Mesenchymal stem cell (in vitro differentiated cells and primary cell): ENCODE results near the gene NIT2.

Experiments
- DNase-seq: peaks from one replicate; pipeline ENCODE4 v3.0.0-alpha.2; 2013
- H2AFZ ChIP-seq: one replicate; pipeline ENCODE4 v1.6.1; 2013; ENCODE audit warnings: low read depth, mild to moderate bottlenecking, control low read depth, inconsistent platforms, low read length, moderate library complexity
- H2AK5ac ChIP-seq: 2 replicates; pipeline ENCODE4 v1.6.1; 2013; ENCODE audit warnings: low read length, moderate library complexity, mild to moderate bottlenecking, inconsistent platforms; ENCODE audit not compliant: severe bottlenecking
- H2BK120ac ChIP-seq: one replicate; pipeline ENCODE4 v1.6.1; 2013; ENCODE audit warnings: low read depth, mild to moderate bottlenecking, inconsistent platforms, low read length, moderate library complexity
- H2BK12ac ChIP-seq, 2 experiments: one replicate each; pipeline ENCODE4 v1.6.1; 2013; ENCODE audit warnings: inconsistent platforms in 2 of 2, low read length in 2 of 2, mild to moderate bottlenecking in 2 of 2, moderate library complexity in 2 of 2, control low read depth in 1 of 2
- H2BK15ac ChIP-seq: one replicate; pipeline ENCODE4 v1.6.1; 2013; ENCODE audit warnings: mild to moderate bottlenecking, low read depth, inconsistent platforms; ENCODE audit not compliant: poor library complexity, severe bottlenecking
- H2BK5ac ChIP-seq: 2 replicates; pipeline ENCODE4 v1.6.1; 2013; ENCODE audit warnings: low read depth, mild to moderate bottlenecking, low read length, control low read depth, inconsistent platforms; ENCODE audit not compliant: poor library complexity, severe bottlenecking
- H3K14ac ChIP-seq, 2 experiments: one replicate each; pipeline ENCODE4 v1.6.1; 2013; ENCODE audit warnings: inconsistent platforms in 2 of 2, low read length in 2 of 2, control low read depth in 1 of 2, mild to moderate bottlenecking in 1 of 2, moderate library complexity in 1 of 2
- H3K18ac ChIP-seq, 2 experiments: one replicate each; pipeline ENCODE4 v1.6.1; 2013; ENCODE audit warnings: inconsistent platforms in 2 of 2, low read length in 2 of 2, control low read depth in 1 of 2, low read depth in 1 of 2, mild to moderate bottlenecking in 1 of 2
- H3K23ac ChIP-seq, 2 experiments: one replicate each; pipeline ENCODE4 v1.6.1; 2013; ENCODE audit warnings: inconsistent platforms in 2 of 2, low read length in 2 of 2, mild to moderate bottlenecking in 2 of 2, moderate library complexity in 2 of 2, control low read depth in 1 of 2
- H3K27ac ChIP-seq: 2 replicates; pipeline ENCODE4 v1.5.1; 2013; ENCODE audit warnings: mild to moderate bottlenecking, moderate library complexity, low read length, control low read depth, inconsistent platforms; ENCODE audit not compliant: poor library complexity, severe bottlenecking
- H3K27me3 ChIP-seq, 2 experiments: 2 replicates each; pipeline versions ENCODE4 v1.6.1 to v1.7.0; 2013; ENCODE audit warnings: low read length in 2 of 2, mild to moderate bottlenecking in 2 of 2, moderate library complexity in 2 of 2, control low read depth in 1 of 2, inconsistent platforms in 1 of 2; ENCODE audit not compliant: control insufficient read depth in 1 of 2, insufficient read depth in 1 of 2
- H3K36me3 ChIP-seq, 2 experiments: 2 replicates each; pipeline versions ENCODE4 v1.6.1 to v1.7.0; 2013; ENCODE audit warnings: low read length in 2 of 2, control low read depth in 1 of 2, inconsistent platforms in 1 of 2, low read depth in 1 of 2, mild to moderate bottlenecking in 1 of 2; ENCODE audit not compliant: insufficient read depth in 2 of 2, control insufficient read depth in 1 of 2
- H3K4ac ChIP-seq, 2 experiments: one replicate each; pipeline ENCODE4 v1.6.1; 2013; ENCODE audit warnings: inconsistent platforms in 2 of 2, low read length in 2 of 2, mild to moderate bottlenecking in 2 of 2, moderate library complexity in 2 of 2, control low read depth in 1 of 2, low read depth in 1 of 2
- H3K4me1 ChIP-seq: 2 replicates; pipeline ENCODE4 v1.6.1; 2013; ENCODE audit warnings: low read depth, low read length, control low read depth; ENCODE audit not compliant: control insufficient read depth, insufficient read depth
- H3K4me2 ChIP-seq: 2 replicates; pipeline ENCODE4 v1.6.1; 2013; ENCODE audit warnings: low read length, mild to moderate bottlenecking, inconsistent platforms; ENCODE audit not compliant: poor library complexity, severe bottlenecking
- H3K4me3 ChIP-seq, 2 experiments: 2 replicates each; pipeline versions ENCODE4 v1.5.1 to v1.7.0; 2013; ENCODE audit warnings: low read length in 2 of 2, mild to moderate bottlenecking in 2 of 2, control low read depth in 1 of 2, low read depth in 1 of 2; ENCODE audit not compliant: insufficient read depth in 1 of 2
- H3K79me1 ChIP-seq: replicated peaks from 2 replicates; pipeline ENCODE4 v1.6.1; 2013; ENCODE audit warnings: mild to moderate bottlenecking, control low read depth, low read length, inconsistent platforms; ENCODE audit not compliant: poor library complexity, severe bottlenecking
- H3K9ac ChIP-seq: 2 replicates; pipeline ENCODE4 v1.7.0; 2013; ENCODE audit warnings: mild to moderate bottlenecking, low read length, moderate library complexity
- H3K9me3 ChIP-seq: 2 replicates; pipeline ENCODE4 v1.7.0; 2013; ENCODE audit warnings: mild to moderate bottlenecking, low read length; ENCODE audit not compliant: control insufficient read depth
- H4K8ac ChIP-seq: one replicate; pipeline ENCODE4 v1.6.1; 2013; ENCODE audit warnings: inconsistent platforms, mild to moderate bottlenecking, low read length, moderate library complexity
- H4K91ac ChIP-seq: one replicate; pipeline ENCODE4 v1.6.1; 2013; ENCODE audit warnings: mild to moderate bottlenecking, low read length, inconsistent platforms
- WGBS: methylation state at CpG from one replicate; pipeline ENCODE4 v1.1.7; 2013; ENCODE audit warnings: mixed read lengths; 5-methylcytosine and 5-hydroxymethylcytosine counted together

NIT2 gene

DNA sequence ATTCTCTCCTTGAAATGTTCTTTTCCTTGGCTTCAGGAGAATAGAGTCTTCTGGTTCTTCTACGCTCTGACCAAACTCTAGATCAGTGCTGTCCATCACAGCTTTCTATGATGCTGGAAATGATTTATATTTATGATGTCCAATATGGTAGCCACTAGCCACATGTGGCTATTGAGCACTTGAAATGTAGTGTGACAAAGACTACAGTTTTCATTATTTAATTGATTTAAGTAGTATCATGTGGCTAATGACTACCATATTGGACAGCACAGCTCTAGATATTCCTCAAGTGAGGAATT is 69.6 kb downstream of the NIT2 start:
- 100% methylated on average over 1 of the region's 1 CpG for WGBS
- Histone ChIP-seq H3K9me3 (peaks cover 9% of the 10 kb centered on the region), H3K18ac (no peak overlapping the region), H3K36me3 (peaks cover 0 to 5% of the 10 kb centered on the region in 2 experiments), H3K4me3 (peak overlapping the region in 1 of 2 experiments; percentile 98), H2AFZ (no peak overlapping the region), H3K9ac (no peak overlapping the region), H2BK120ac (no peak overlapping the region), H3K14ac (no peak overlapping the region), H3K4me1 (peaks cover 3% of the 10 kb centered on the region), H4K91ac (no peak overlapping the region), H3K27me3 (no peaks in the 10 kb centered on the region), H2AK5ac (no peak overlapping the region), H3K4ac (no peak overlapping the region), H3K27ac (no peak overlapping the region), H3K23ac (no peak overlapping the region), H2BK15ac (no peak overlapping the region), H3K4me2 (no peak overlapping the region), H2BK5ac (no peak overlapping the region), H3K79me1 (peaks cover 10% of the 10 kb centered on the region), H4K8ac (no peak overlapping the region), H2BK12ac (no peak overlapping the region)
- no peak for DNase-seq

DNA sequence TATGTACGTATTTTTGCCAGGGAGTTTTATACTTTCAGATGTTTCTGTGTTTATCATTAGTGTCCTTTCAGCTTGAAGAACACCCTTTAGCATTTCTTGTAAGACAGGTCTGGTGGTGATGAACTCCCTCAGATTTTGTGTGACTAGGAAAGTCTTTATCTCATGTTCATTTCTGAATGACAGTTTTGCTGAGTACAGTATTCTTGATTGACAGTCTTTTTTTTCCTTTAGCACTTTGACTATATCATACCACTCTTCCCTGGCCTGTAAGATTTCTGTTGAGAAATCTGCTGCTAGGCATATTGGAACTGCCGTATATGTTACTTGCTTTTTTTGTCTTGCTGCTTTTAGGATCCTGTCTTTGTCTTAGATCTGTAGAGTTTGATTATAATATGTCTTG is 72.6 kb downstream of the NIT2 start:
- Histone ChIP-seq H3K27ac (no peak overlapping the region), H4K8ac (no peak overlapping the region), H2BK120ac (no peak overlapping the region), H2BK12ac (no peak overlapping the region), H3K4me1 (no peaks in the 10 kb centered on the region), H3K9me3 (peaks cover 16% of the 10 kb centered on the region), H3K4me3 (peak overlapping the region in 1 of 2 experiments; percentile 24), H3K18ac (no peak overlapping the region), H3K27me3 (no peaks in the 10 kb centered on the region), H2BK15ac (no peak overlapping the region), H3K36me3 (peaks cover 5 to 7% of the 10 kb centered on the region in 2 experiments), H3K79me1 (peaks cover 20% of the 10 kb centered on the region), H4K91ac (no peak overlapping the region), H2AFZ (no peak overlapping the region), H2AK5ac (no peak overlapping the region), H2BK5ac (no peak overlapping the region), H3K14ac (no peak overlapping the region), H3K23ac (no peak overlapping the region), H3K4ac (no peak overlapping the region), H3K4me2 (no peak overlapping the region), H3K9ac (no peak overlapping the region)
- DNase-seq = no peak
- WGBS = 100% methylated on average over 1 of the region's 2 CpGs

DNA sequence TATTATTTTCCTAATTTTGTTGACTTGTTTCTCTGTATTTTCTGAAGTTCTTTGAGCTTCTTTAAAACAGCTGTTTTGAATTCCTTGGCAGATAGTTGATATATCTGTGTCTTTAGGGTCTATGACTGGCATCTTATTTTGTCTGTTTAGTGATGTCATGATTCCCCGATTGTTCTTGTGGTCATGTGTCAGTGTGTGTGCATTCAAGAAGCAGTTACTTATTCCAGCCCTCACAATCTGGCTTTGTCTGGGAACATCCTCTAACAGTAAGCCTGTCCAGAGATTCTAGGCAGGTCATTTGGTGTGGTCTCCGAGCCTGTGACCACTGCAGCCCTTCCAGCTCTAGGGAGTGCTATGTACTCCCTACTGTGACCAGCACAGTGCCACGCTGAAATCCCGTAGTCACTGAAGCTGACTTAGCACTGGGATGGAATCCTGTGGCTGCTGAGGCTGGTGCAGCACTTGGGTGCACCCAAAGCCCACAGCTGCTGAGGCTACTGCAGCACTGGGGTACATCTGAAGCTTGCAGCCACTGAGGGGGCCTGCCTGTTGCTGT is 73.5 kb downstream of the NIT2 start:
- H3K4me2 ChIP-seq = no peak overlapping the region
- H2BK5ac ChIP-seq = no peak overlapping the region
- H3K4ac ChIP-seq = no peak overlapping the region
- no peak overlapping the region for H3K14ac ChIP-seq
- no peak overlapping the region for H4K91ac ChIP-seq
- 78% methylated on average over 4 of the region's 4 CpGs for WGBS
- H3K9me3 ChIP-seq = peaks cover 16% of the 10 kb centered on the region
- H3K4me3 ChIP-seq = no peak overlapping the region
- no peak overlapping the region for H2AK5ac ChIP-seq
- no peak for DNase-seq
- H3K79me1 ChIP-seq = peaks cover 22% of the 10 kb centered on the region
- H2AFZ ChIP-seq = no peak overlapping the region
- no peak overlapping the region for H3K27ac ChIP-seq
- H3K9ac ChIP-seq = no peak overlapping the region
- no peak overlapping the region for H4K8ac ChIP-seq
- peaks cover 5 to 7% of the 10 kb centered on the region in 2 experiments for H3K36me3 ChIP-seq
- H2BK120ac ChIP-seq = no peak overlapping the region
- no peak overlapping the region for H2BK12ac ChIP-seq
- H3K18ac ChIP-seq = no peak overlapping the region
- H3K4me1 ChIP-seq = peaks cover 1% of the 10 kb centered on the region
- no peaks in the 10 kb centered on the region for H3K27me3 ChIP-seq
- no peak overlapping the region for H3K23ac ChIP-seq
- H2BK15ac ChIP-seq = no peak overlapping the region
